HEK293 (cell line): Measurements from ENCODE around the gene SYT14.

Source experiments
- CTCF ChIA-PET: fragments of 350-600 bp; formaldehyde crosslinking; extraction: SDS; loops from one replicate; lab custom pipeline; 2021; ENCODE audit warnings: antibody characterized with exemption; lab: Yijun Ruan, JAX
- POLR2A ChIA-PET: fragments of 300-600 bp; formaldehyde crosslinking; extraction: SDS; loops from one replicate; lab custom pipeline; 2020; ENCODE audit warnings: antibody characterized with exemption, inconsistent platforms; lab: Yijun Ruan, JAX
- H3K27ac ChIP-seq: fragments of 200-500 bp; sonication (Bioruptor generic); 2 replicates; pipeline ENCODE4 v1.5.1; 2014; ENCODE audit warnings: low read depth, low read length, control low read depth, inconsistent platforms; ENCODE audit errors: extremely low read depth
- H3K36me3 ChIP-seq, 2 experiments: fragments of 200-500 bp in 1 of 2; sonication (Bioruptor generic) in 1 of 2; 1 replicate in 1 of 2; 2 replicates in 1 of 2; pipeline ENCODE4 v1.5.1; 2014 to 2017; ENCODE audit warnings: inconsistent platforms in 2 of 2, low read length in 2 of 2; ENCODE audit not compliant: control insufficient read depth in 2 of 2, insufficient read depth in 1 of 2
- H3K4me1 ChIP-seq: fragments of 200-500 bp; sonication (Bioruptor generic); 2 replicates; pipeline ENCODE4 v1.5.1; 2014; ENCODE audit warnings: mild to moderate bottlenecking, low read length, inconsistent platforms; ENCODE audit not compliant: control insufficient read depth, insufficient read depth
- H3K4me3 ChIP-seq: 2 replicates; pipeline ENCODE4 v1.5.1; 2011; ENCODE audit warnings: low read depth, mild to moderate bottlenecking, control low read depth, low read length, moderate library complexity
- H3K9me3 ChIP-seq: fragments of 200-500 bp; sonication (Bioruptor generic); 2 replicates; pipeline ENCODE4 v1.5.1; 2014; ENCODE audit warnings: low read depth, low read length, inconsistent platforms; ENCODE audit not compliant: control insufficient read depth, insufficient read depth
- GLI4 ChIP-seq: fragments of 450-650 bp; formaldehyde crosslinking; IDR thresholded peaks from 2 replicates; pipeline ENCODE4 v1.5.1; 2016; ENCODE audit warnings: missing biosample characterization, missing genetic modification characterization
- OVOL3 ChIP-seq: fragments of 450-650 bp; formaldehyde crosslinking; IDR thresholded peaks from 2 replicates; pipeline ENCODE4 v1.5.1; 2016; ENCODE audit warnings: missing biosample characterization, missing genetic modification characterization
- ZEB2 ChIP-seq: fragments of 450-650 bp; formaldehyde crosslinking; IDR thresholded peaks from 2 replicates; pipeline ENCODE4 v1.5.1; 2016; ENCODE audit warnings: missing biosample characterization, missing genetic modification characterization
- ZNF10 ChIP-seq: fragments of 450-650 bp; formaldehyde crosslinking; IDR thresholded peaks from 2 replicates; pipeline ENCODE4 v1.5.1; 2017; ENCODE audit warnings: missing biosample characterization, missing genetic modification characterization
- ZNF138 ChIP-seq: fragments of 450-650 bp; formaldehyde crosslinking; IDR thresholded peaks from 2 replicates; pipeline ENCODE4 v1.5.1; 2016; ENCODE audit warnings: missing biosample characterization, missing genetic modification characterization, borderline replicate concordance
- ZNF248 ChIP-seq: fragments of 450-650 bp; formaldehyde crosslinking; IDR thresholded peaks from 2 replicates; pipeline ENCODE4 v1.5.1; 2017; ENCODE audit warnings: missing biosample characterization, missing genetic modification characterization
- ZNF426 ChIP-seq: fragments of 450-650 bp; formaldehyde crosslinking; IDR thresholded peaks from 2 replicates; pipeline ENCODE4 v1.5.1; 2017; ENCODE audit warnings: missing biosample characterization, missing genetic modification characterization, mild to moderate bottlenecking, inconsistent platforms, moderate library complexity
- ZNF433 ChIP-seq: fragments of 450-650 bp; formaldehyde crosslinking; IDR thresholded peaks from 2 replicates; pipeline ENCODE4 v1.5.1; 2016; ENCODE audit warnings: missing biosample characterization, missing genetic modification characterization, low read depth
- ZNF571 ChIP-seq: fragments of 450-650 bp; formaldehyde crosslinking; IDR thresholded peaks from 2 replicates; pipeline ENCODE4 v1.5.0; 2017; ENCODE audit warnings: missing biosample characterization, missing genetic modification characterization
- ZNF600 ChIP-seq: fragments of 450-650 bp; formaldehyde crosslinking; IDR thresholded peaks from 2 replicates; pipeline ENCODE4 v1.5.1; 2016; ENCODE audit warnings: missing biosample characterization, missing genetic modification characterization
- ZNF623 ChIP-seq: fragments of 450-650 bp; formaldehyde crosslinking; IDR thresholded peaks from 2 replicates; pipeline ENCODE4 v1.5.1; 2016; ENCODE audit warnings: missing biosample characterization, missing genetic modification characterization
- ZNF629 ChIP-seq: fragments of 450-650 bp; formaldehyde crosslinking; IDR thresholded peaks from 2 replicates; pipeline ENCODE4 v1.5.1; 2017; ENCODE audit warnings: missing biosample characterization, missing genetic modification characterization
- ZNF701 ChIP-seq: fragments of 450-650 bp; formaldehyde crosslinking; IDR thresholded peaks from 2 replicates; pipeline ENCODE4 v1.5.1; 2016; ENCODE audit warnings: missing biosample characterization, missing genetic modification characterization
- TF ChIP-seq, protein P1 (sequence below): fragments of 450-650 bp; formaldehyde crosslinking; IDR thresholded peaks from 2 replicates; pipeline ENCODE4 v1.5.1; 2017; ENCODE audit warnings: missing biosample characterization, missing genetic modification characterization
- TF ChIP-seq, protein P2 (sequence below): fragments of 450-650 bp; formaldehyde crosslinking; IDR thresholded peaks from 2 replicates; pipeline ENCODE4 v1.5.1; 2016; ENCODE audit warnings: missing biosample characterization, missing genetic modification characterization
- TF ChIP-seq, protein P3 (sequence below): fragments of 450-650 bp; formaldehyde crosslinking; conservative IDR thresholded peaks from 2 replicates; pipeline ENCODE4 v1.5.1; 2016; ENCODE audit warnings: low read depth, missing biosample characterization, missing genetic modification characterization
- TF ChIP-seq, protein P4 (sequence below): fragments of 450-650 bp; formaldehyde crosslinking; IDR thresholded peaks from 2 replicates; pipeline ENCODE4 v1.5.1; 2016; ENCODE audit warnings: missing biosample characterization, missing genetic modification characterization
- TF ChIP-seq, protein P5 (sequence below): fragments of 450-650 bp; formaldehyde crosslinking; IDR thresholded peaks from 2 replicates; pipeline ENCODE4 v1.5.1; 2016; ENCODE audit warnings: missing biosample characterization, missing genetic modification characterization

SYT14 gene

DNA sequence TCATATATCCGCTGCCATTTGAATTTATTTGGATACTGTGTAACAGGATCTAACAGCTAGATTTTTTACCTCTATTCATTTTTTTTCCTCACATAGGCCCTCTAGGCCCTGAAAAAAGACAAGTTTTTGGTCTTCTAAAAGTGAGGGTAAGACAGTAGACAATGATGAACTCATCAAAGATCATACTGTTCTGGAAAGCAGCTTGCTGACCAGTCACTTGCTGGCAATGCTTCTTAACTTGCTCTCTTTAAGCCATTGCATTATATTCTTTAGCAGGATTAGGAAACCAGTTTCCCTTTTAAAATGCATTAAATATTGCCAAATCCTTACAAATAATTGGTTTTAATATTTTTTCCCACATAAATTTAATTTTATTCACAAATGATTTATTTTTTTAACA lies 65.5 kb downstream of the SYT14 start:
- Histone ChIP-seq H3K27ac (no peak overlapping the region), H3K36me3 (no peaks in the 10 kb centered on the region)
- TF ChIP-seq, protein P1, sequence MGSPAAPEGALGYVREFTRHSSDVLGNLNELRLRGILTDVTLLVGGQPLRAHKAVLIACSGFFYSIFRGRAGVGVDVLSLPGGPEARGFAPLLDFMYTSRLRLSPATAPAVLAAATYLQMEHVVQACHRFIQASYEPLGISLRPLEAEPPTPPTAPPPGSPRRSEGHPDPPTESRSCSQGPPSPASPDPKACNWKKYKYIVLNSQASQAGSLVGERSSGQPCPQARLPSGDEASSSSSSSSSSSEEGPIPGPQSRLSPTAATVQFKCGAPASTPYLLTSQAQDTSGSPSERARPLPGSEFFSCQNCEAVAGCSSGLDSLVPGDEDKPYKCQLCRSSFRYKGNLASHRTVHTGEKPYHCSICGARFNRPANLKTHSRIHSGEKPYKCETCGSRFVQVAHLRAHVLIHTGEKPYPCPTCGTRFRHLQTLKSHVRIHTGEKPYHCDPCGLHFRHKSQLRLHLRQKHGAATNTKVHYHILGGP (tag by site-specific recombination), result no peak
- TF ChIP-seq ZNF629 (tag by site-specific recombination) (no peak), ZNF701 (tag by site-specific recombination) (no peak), ZEB2 (tag by site-specific recombination) (no peak), ZNF248 (tag by site-specific recombination) (no peak), ZNF10 (tag by site-specific recombination) (no peak), GLI4 (tag by site-specific recombination) (no peak), ZNF433 (no peak), ZNF600 (tag by site-specific recombination) (no peak), OVOL3 (tag by site-specific recombination) (no peak), ZNF426 (tag by site-specific recombination) (no peak), ZNF138 (tag by site-specific recombination) (no peak), ZNF571 (tag by site-specific recombination) (no peak), ZNF623 (tag by site-specific recombination) (no peak)
- TF ChIP-seq, protein P2, sequence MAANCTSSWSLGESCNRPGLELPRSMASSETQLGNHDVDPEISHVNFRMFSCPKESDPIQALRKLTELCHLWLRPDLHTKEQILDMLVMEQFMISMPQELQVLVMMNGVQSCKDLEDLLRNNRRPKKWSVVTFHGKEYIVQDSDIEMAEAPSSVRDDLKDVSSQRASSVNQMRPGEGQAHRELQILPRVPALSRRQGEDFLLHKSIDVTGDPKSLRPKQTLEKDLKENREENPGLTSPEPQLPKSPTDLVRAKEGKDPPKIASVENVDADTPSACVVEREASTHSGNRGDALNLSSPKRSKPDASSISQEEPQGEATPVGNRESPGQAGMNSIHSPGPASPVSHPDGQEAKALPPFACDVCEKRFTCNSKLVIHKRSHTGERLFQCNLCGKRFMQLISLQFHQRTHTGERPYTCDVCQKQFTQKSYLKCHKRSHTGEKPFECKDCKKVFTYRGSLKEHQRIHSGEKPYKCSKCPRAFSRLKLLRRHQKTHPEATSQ (tag by site-specific recombination), result no peak
- TF ChIP-seq, protein P3, sequence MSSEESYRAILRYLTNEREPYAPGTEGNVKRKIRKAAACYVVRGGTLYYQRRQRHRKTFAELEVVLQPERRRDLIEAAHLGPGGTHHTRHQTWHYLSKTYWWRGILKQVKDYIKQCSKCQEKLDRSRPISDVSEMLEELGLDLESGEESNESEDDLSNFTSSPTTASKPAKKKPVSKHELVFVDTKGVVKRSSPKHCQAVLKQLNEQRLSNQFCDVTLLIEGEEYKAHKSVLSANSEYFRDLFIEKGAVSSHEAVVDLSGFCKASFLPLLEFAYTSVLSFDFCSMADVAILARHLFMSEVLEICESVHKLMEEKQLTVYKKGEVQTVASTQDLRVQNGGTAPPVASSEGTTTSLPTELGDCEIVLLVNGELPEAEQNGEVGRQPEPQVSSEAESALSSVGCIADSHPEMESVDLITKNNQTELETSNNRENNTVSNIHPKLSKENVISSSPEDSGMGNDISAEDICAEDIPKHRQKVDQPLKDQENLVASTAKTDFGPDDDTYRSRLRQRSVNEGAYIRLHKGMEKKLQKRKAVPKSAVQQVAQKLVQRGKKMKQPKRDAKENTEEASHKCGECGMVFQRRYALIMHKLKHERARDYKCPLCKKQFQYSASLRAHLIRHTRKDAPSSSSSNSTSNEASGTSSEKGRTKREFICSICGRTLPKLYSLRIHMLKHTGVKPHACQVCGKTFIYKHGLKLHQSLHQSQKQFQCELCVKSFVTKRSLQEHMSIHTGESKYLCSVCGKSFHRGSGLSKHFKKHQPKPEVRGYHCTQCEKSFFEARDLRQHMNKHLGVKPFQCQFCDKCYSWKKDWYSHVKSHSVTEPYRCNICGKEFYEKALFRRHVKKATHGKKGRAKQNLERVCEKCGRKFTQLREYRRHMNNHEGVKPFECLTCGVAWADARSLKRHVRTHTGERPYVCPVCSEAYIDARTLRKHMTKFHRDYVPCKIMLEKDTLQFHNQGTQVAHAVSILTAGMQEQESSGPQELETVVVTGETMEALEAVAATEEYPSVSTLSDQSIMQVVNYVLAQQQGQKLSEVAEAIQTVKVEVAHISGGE (tag by site-specific recombination), result no peak
- TF ChIP-seq, protein P4, sequence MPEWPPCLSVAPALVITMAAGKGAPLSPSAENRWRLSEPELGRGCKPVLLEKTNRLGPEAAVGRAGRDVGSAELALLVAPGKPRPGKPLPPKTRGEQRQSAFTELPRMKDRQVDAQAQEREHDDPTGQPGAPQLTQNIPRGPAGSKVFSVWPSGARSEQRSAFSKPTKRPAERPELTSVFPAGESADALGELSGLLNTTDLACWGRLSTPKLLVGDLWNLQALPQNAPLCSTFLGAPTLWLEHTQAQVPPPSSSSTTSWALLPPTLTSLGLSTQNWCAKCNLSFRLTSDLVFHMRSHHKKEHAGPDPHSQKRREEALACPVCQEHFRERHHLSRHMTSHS (tag by site-specific recombination), result no peak
- TF ChIP-seq, protein P5, sequence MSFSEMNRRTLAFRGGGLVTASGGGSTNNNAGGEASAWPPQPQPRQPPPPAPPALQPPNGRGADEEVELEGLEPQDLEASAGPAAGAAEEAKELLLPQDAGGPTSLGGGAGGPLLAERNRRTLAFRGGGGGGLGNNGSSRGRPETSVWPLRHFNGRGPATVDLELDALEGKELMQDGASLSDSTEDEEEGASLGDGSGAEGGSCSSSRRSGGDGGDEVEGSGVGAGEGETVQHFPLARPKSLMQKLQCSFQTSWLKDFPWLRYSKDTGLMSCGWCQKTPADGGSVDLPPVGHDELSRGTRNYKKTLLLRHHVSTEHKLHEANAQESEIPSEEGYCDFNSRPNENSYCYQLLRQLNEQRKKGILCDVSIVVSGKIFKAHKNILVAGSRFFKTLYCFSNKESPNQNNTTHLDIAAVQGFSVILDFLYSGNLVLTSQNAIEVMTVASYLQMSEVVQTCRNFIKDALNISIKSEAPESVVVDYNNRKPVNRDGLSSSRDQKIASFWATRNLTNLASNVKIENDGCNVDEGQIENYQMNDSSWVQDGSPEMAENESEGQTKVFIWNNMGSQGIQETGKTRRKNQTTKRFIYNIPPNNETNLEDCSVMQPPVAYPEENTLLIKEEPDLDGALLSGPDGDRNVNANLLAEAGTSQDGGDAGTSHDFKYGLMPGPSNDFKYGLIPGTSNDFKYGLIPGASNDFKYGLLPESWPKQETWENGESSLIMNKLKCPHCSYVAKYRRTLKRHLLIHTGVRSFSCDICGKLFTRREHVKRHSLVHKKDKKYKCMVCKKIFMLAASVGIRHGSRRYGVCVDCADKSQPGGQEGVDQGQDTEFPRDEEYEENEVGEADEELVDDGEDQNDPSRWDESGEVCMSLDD (tag by site-specific recombination), result no peak
- TF ChIP-seq, all 188 proteins: peak for 0
- CTCF ChIA-PET, result interaction anchor here (0.7 to 2.8 kb wide), 2 partner anchors 11 to 15 kb away, joined by 4 to 11 read pairs; no protein-coding TSS in a partner anchor
- Histone ChIP-seq H3K4me3 (no peak overlapping the region), H3K9me3 (no peaks in the 10 kb centered on the region), H3K4me1 (no peaks in the 10 kb centered on the region)
- POLR2A ChIA-PET, result no interaction called here
